ENCODE data around the gene RNU6-1. TPM values are rescaled to one million over a fixed set of nuclear protein-coding genes. Genes with fewer than 3 reads are reported as not detected.

RNU6-1 gene
- total RNA-seq, 1 experiment from 2014 or later: not detected

- Histone ChIP-seq H3K27ac (ENCODE audit: low read length) (no peak overlapping the region), H3K27me3 (ENCODE audit: control insufficient read depth, insufficient read depth, low read length) (peaks cover 2% of the 10 kb centered on the region; the same call in 1 of the 2 replicates), H3K4me1 (ENCODE audit: control insufficient read depth, insufficient read depth, low read length) (no peaks in the 10 kb centered on the region), H3K9me3 (ENCODE audit: control insufficient read depth, insufficient read depth, low read depth, low read length) (no peaks in the 10 kb centered on the region), H3K4me3 (ENCODE audit: low read depth in 2 of 2, low read length in 2 of 2) (no peak overlapping the region), H3K36me3 (ENCODE audit: control insufficient read depth, insufficient read depth, low read length) (no peaks in the 10 kb centered on the region)
- in situ Hi-C loops (cut with HindIII; ENCODE audit: low pct_unique_long_range_greater_than_20kb, low sequenced_read_pairs) (no loop called here), intact Hi-C loops (cut with micrococcal nuclease; ENCODE audit: unreplicated experiment) (no loop called here)
- ATAC-seq (peak; percentile 60; the same call in 1 of the 2 replicates), DNase-seq (ENCODE audit: low read depth, low spot score) (no peak)
- ChIA-PET POLR2A (no interaction called here), CTCF (no interaction called here)
- no TSS peak for BruUV-seq (replicated peaks)
- TF ChIP-seq POLR2AphosphoS5 (IDR thresholded peaks at IDR 0.05; ENCODE audit: low read depth, low read length) (no peak), CTCF (IDR thresholded peaks at IDR 0.05) (no peak), TCF7L2 (IDR thresholded peaks at IDR 0.05; ENCODE audit: low read depth, low read length) (no peak), SIN3A (IDR thresholded peaks at IDR 0.05; ENCODE audit: borderline replicate concordance, insufficient read depth, low read depth, low read length) (no peak)
- TF ChIP-seq, protein P1, sequence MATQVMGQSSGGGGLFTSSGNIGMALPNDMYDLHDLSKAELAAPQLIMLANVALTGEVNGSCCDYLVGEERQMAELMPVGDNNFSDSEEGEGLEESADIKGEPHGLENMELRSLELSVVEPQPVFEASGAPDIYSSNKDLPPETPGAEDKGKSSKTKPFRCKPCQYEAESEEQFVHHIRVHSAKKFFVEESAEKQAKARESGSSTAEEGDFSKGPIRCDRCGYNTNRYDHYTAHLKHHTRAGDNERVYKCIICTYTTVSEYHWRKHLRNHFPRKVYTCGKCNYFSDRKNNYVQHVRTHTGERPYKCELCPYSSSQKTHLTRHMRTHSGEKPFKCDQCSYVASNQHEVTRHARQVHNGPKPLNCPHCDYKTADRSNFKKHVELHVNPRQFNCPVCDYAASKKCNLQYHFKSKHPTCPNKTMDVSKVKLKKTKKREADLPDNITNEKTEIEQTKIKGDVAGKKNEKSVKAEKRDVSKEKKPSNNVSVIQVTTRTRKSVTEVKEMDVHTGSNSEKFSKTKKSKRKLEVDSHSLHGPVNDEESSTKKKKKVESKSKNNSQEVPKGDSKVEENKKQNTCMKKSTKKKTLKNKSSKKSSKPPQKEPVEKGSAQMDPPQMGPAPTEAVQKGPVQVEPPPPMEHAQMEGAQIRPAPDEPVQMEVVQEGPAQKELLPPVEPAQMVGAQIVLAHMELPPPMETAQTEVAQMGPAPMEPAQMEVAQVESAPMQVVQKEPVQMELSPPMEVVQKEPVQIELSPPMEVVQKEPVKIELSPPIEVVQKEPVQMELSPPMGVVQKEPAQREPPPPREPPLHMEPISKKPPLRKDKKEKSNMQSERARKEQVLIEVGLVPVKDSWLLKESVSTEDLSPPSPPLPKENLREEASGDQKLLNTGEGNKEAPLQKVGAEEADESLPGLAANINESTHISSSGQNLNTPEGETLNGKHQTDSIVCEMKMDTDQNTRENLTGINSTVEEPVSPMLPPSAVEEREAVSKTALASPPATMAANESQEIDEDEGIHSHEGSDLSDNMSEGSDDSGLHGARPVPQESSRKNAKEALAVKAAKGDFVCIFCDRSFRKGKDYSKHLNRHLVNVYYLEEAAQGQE (IDR thresholded peaks at IDR 0.05; ENCODE audit: insufficient read depth in 1 of 2, low read depth in 2 of 2, low read length in 1 of 2): no peak
Measured at GRCh38 chr15:67812241-67812644, 27.6 kb downstream of the RNU6-1 start.

- BruUV-seq (replicated peaks): no TSS peak
- no peak for DNase-seq (ENCODE audit: low read depth, low spot score)
Measured at GRCh38 chr15:67809866-67810265, 30.0 kb downstream of the RNU6-1 start.

DNA sequence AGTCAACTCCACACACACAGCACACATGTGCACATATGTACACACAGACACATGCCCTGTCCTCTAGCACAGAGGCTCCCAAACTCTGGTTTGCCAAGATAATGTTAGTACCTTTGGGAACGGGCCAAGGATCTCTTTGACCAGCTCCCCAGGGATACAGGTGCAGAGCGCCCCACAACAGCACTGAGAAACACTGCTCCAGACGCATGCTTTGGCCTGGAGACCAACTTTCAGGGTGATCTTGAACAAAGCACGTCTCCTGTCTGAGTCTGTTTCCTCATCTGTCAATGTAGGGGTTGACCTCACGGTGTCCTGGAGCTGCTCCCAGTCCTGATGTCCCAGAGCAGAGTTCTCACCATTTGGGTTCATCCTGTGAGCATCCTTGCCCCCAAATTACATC, 30.4 kb downstream of the RNU6-1 start:
- H3K4me3 ChIP-seq (ENCODE audit: low read depth in 2 of 2, low read length in 2 of 2): no peak overlapping the region
- no peak for TF ChIP-seq CTCF (IDR thresholded peaks at IDR 0.05)
- ATAC-seq: no peak
- DNase-seq (ENCODE audit: low read depth, low spot score): no peak
- POLR2A ChIA-PET: no interaction called here
- CTCF ChIA-PET: no interaction called here
- no peaks in the 10 kb centered on the region for H3K9me3 ChIP-seq (ENCODE audit: control insufficient read depth, insufficient read depth, low read depth, low read length)
- H3K27me3 ChIP-seq (ENCODE audit: control insufficient read depth, insufficient read depth, low read length): no peaks in the 10 kb centered on the region
- no peaks in the 10 kb centered on the region for H3K36me3 ChIP-seq (ENCODE audit: control insufficient read depth, insufficient read depth, low read length)
- BruUV-seq (replicated peaks): no TSS peak
- no peaks in the 10 kb centered on the region for H3K4me1 ChIP-seq (ENCODE audit: control insufficient read depth, insufficient read depth, low read length)
- in situ Hi-C loops (cut with HindIII; ENCODE audit: low pct_unique_long_range_greater_than_20kb, low sequenced_read_pairs): no loop called here
- intact Hi-C loops (cut with micrococcal nuclease; ENCODE audit: unreplicated experiment): no loop called here
- H3K27ac ChIP-seq (ENCODE audit: low read length): no peak overlapping the region

More at GRCh38 chr15:67809866-67810265, 30.0 kb downstream of the RNU6-1 start:
- ChIA-PET CTCF (interaction anchor here (0.6 kb wide), 1 partner anchor 486 kb away, joined by 3 read pairs; no protein-coding TSS in a partner anchor), POLR2A (no interaction called here)
- no peak for ATAC-seq
- in situ Hi-C loops (cut with HindIII; ENCODE audit: low pct_unique_long_range_greater_than_20kb, low sequenced_read_pairs): no loop called here
- Histone ChIP-seq H3K4me1 (ENCODE audit: control insufficient read depth, insufficient read depth, low read length) (no peaks in the 10 kb centered on the region), H3K4me3 (ENCODE audit: low read depth in 2 of 2, low read length in 2 of 2) (no peak overlapping the region), H3K27ac (ENCODE audit: low read length) (no peak overlapping the region), H3K9me3 (ENCODE audit: control insufficient read depth, insufficient read depth, low read depth, low read length) (no peaks in the 10 kb centered on the region), H3K36me3 (ENCODE audit: control insufficient read depth, insufficient read depth, low read length) (no peaks in the 10 kb centered on the region), H3K27me3 (ENCODE audit: control insufficient read depth, insufficient read depth, low read length) (no peaks in the 10 kb centered on the region)
- intact Hi-C loops (cut with micrococcal nuclease; ENCODE audit: unreplicated experiment): no loop called here
- TF ChIP-seq POLR2AphosphoS5 (IDR thresholded peaks at IDR 0.05; ENCODE audit: low read depth, low read length) (no peak), TCF7L2 (IDR thresholded peaks at IDR 0.05; ENCODE audit: low read depth, low read length) (no peak)
